ENCODE measurements around the gene FBXO24.

FBXO24 gene

GRCh38 chr7:100573691-100574361 is 12.3 kb upstream of the FBXO24 start, which contains the start of gene SAP25:
Gene SAP25, minus strand, starts transcription at chr7:100573900. Its CDS starts 158 bp downstream, at chr7:100573742.
- no peak for DNase-seq (ENCODE audit: low read depth in 3 of 3)

GRCh38 chr7:100574362-100575205 is 11.5 kb upstream of the FBXO24 start:
- no peak for DNase-seq (ENCODE audit: low read depth in 3 of 3)

- no peak for DNase-seq (ENCODE audit: low read depth in 3 of 3)
Observed at GRCh38 chr7:100575206-100575631, 10.9 kb upstream of the FBXO24 start.

- DNase-seq (ENCODE audit: low read depth in 3 of 3): no peak
Observed at GRCh38 chr7:100575746-100576383, 10.3 kb upstream of the FBXO24 start.

GRCh38 chr7:100576384-100576993 is 9.6 kb upstream of the FBXO24 start:
- no peak for DNase-seq (ENCODE audit: low read depth in 3 of 3)

GRCh38 chr7:100577103-100577502 is 9.0 kb upstream of the FBXO24 start:
- DNase-seq (ENCODE audit: low read depth in 3 of 3): no peak

- DNase-seq (ENCODE audit: low read depth in 3 of 3): no peak
Observed at GRCh38 chr7:100577507-100577906, 8.6 kb upstream of the FBXO24 start.

- DNase-seq (ENCODE audit: low read depth in 3 of 3): no peak
Observed at GRCh38 chr7:100578246-100579183, 7.6 kb upstream of the FBXO24 start.

- no peak for DNase-seq (ENCODE audit: low read depth in 3 of 3)
Observed at GRCh38 chr7:100580466-100581283, 5.5 kb upstream of the FBXO24 start.

GRCh38 chr7:100582041-100582579 is 4.0 kb upstream of the FBXO24 start:
- no peak for DNase-seq (ENCODE audit: low read depth in 3 of 3)

- DNase-seq (ENCODE audit: low read depth in 3 of 3): no peak
Observed at GRCh38 chr7:100582650-100583049, 3.5 kb upstream of the FBXO24 start.

GRCh38 chr7:100583132-100584053 is 2.7 kb upstream of the FBXO24 start:
- DNase-seq (ENCODE audit: low read depth in 3 of 3): peak in 1 of 3 experiments; percentile 78

- no peak for DNase-seq (ENCODE audit: low read depth in 3 of 3)
Observed at GRCh38 chr7:100584054-100584682, 2.0 kb upstream of the FBXO24 start.

- no peak for DNase-seq (ENCODE audit: low read depth in 3 of 3)
Observed at GRCh38 chr7:100584683-100585510, 1.2 kb upstream of the FBXO24 start.

- DNase-seq (ENCODE audit: low read depth in 3 of 3): peak in 1 of 3 experiments; percentile 56
Observed at GRCh38 chr7:100585511-100586265, 440 bp upstream of the FBXO24 start, which contains the start of gene LRCH4. Gene LRCH4, minus strand, starts transcription at chr7:100586129. Its CDS starts 29 bp downstream, at chr7:100586100.

GRCh38 chr7:100588438-100588837 is 2.3 kb downstream of the FBXO24 start:
- DNase-seq (ENCODE audit: low read depth in 3 of 3): no peak

Measured in stimulated activated CD4-positive, alpha-beta T cell treated with anti-CD3 and anti-CD28 coated beads, TNF-alpha, amount 100 ng/mL, for 24 hours (primary cell).